Common myeloid progenitor, CD34-positive (primary cell): Measurements from ENCODE around the gene SOS2.
"Not testable (repeated sequence)": the region's sequence is repeated elsewhere in the genome, so short reads cannot be mapped to it uniquely, and the experiment has no call there.

Experiments
- CTCF ChIA-PET: fragments of 350-600 bp; sonication (Branson Sonifier 250); formaldehyde crosslinking; loops from one replicate; lab custom pipeline; 2021; ENCODE audit warnings: antibody characterized with exemption; lab: Charles Lee
- POLR2A ChIA-PET: fragments of 350-600 bp; sonication (Branson Sonifier 250); formaldehyde crosslinking; loops from one replicate; lab custom pipeline; 2021; ENCODE audit warnings: antibody characterized with exemption; lab: Charles Lee
- DNase-seq, 3 donors: peaks; one replicate each; pipeline versions ENCODE4 v3.0.0 to v3.0.0-alpha.2; 2013
- H3K27ac ChIP-seq, 2 experiments: 1 replicate in 1 of 2; 2 replicates in 1 of 2; pipeline ENCODE4 v1.7.0; 2013; ENCODE audit warnings: inconsistent platforms in 2 of 2, low read length in 2 of 2, mild to moderate bottlenecking in 2 of 2, low read depth in 1 of 2, moderate library complexity in 1 of 2; ENCODE audit not compliant: severe bottlenecking in 2 of 2, insufficient read depth in 1 of 2, poor library complexity in 1 of 2
- H3K27me3 ChIP-seq, 5 experiments: replicated peaks in 2 of 5; 1 replicate in 3 of 5; 2 replicates in 2 of 5; pipeline versions ENCODE4 v1.6.1 to v1.7.0; 2013; ENCODE audit warnings: low read length in 4 of 5, mild to moderate bottlenecking in 2 of 5, moderate library complexity in 2 of 5, inconsistent platforms in 1 of 5; ENCODE audit not compliant: insufficient read depth in 5 of 5, control insufficient read depth in 4 of 5
- H3K36me3 ChIP-seq, 4 experiments: 1 replicate in 2 of 4; 2 replicates in 2 of 4; pipeline versions ENCODE4 v1.6.1 to v1.7.0; 2013; ENCODE audit warnings: low read length in 3 of 4, control low read depth in 1 of 4, mild to moderate bottlenecking in 1 of 4; ENCODE audit not compliant: control insufficient read depth in 4 of 4, insufficient read depth in 4 of 4
- H3K4me1 ChIP-seq, 4 experiments: 1 replicate in 3 of 4; 2 replicates in 1 of 4; pipeline versions ENCODE4 v1.6.1 to v1.7.1; 2013; ENCODE audit warnings: low read length in 3 of 4, mild to moderate bottlenecking in 3 of 4, control low read depth in 1 of 4, inconsistent platforms in 1 of 4, moderate library complexity in 1 of 4; ENCODE audit not compliant: control insufficient read depth in 4 of 4, insufficient read depth in 4 of 4; ENCODE audit errors: control extremely low read depth in 1 of 4
- H3K4me3 ChIP-seq, 7 experiments: 1 replicate in 4 of 7; 2 replicates in 3 of 7; pipeline versions ENCODE4 v1.5.1 to v1.7.0; 2013; ENCODE audit warnings: mild to moderate bottlenecking in 7 of 7, low read length in 6 of 7, moderate library complexity in 6 of 7, inconsistent platforms in 2 of 7, low read depth in 2 of 7, control low read depth in 1 of 7; ENCODE audit not compliant: insufficient read depth in 4 of 7, control insufficient read depth in 1 of 7; ENCODE audit errors: extremely low read depth in 1 of 7
- H3K9me3 ChIP-seq, 5 experiments: 1 replicate in 4 of 5; 2 replicates in 1 of 5; pipeline versions ENCODE4 v1.6.1 to v1.7.1; 2013; ENCODE audit warnings: low read length in 4 of 5, mild to moderate bottlenecking in 2 of 5, inconsistent platforms in 1 of 5, low read depth in 1 of 5, moderate library complexity in 1 of 5; ENCODE audit not compliant: control insufficient read depth in 4 of 5, insufficient read depth in 2 of 5; ENCODE audit errors: control extremely low read depth in 1 of 5
- WGBS: methylation state at CpG from one replicate; pipeline ENCODE4 v1.1.5; 2013; ENCODE audit not compliant: insufficient coverage; 5-methylcytosine and 5-hydroxymethylcytosine counted together

SOS2 gene

DNA sequence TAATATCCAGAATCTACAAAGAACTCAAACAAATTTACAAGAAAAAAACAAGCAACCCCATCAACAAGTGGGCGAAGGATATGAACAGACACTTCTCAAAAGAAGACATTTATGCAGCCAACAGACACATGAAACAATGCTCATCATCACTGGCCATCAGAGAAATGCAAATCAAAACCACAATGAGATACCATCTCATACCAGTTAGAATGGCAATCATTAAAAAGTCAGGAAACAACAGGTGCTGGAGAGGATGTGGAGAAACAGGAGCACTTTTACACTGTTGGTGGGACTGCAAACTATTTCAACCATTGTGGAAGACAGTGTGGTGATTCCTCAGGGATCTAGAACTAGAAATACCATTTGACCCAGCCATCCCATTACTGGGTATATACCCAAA lies 152.3 kb downstream of the SOS2 start:
- H3K9me3 ChIP-seq, H3K4me3 ChIP-seq, DNase-seq, H3K27me3 ChIP-seq, H3K4me1 ChIP-seq, H3K27ac ChIP-seq, POLR2A ChIA-PET, H3K36me3 ChIP-seq, CTCF ChIA-PET: not testable (repeated sequence)
- no CpG with 5 or more reads among the region's 1 CpG for WGBS

DNA sequence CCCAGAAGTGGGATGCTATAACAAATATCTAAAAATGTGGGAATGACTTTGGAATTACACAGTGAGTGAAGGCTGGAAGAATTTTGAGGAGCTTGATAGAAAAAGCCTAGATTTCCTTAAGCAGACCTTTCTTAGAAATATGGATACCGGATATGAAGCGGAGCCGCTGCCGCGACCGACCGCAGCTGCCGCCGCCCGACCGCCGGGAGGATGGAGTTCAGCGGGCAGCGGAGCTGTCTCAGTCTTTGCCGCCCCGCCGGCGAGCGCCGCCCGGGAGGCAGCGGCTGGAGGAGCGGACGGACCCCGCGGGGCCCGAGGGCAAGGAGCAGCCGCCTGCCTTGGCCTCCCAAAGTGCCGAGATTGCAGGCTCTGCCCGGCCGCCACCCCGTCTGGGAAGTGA lies 157.7 kb downstream of the SOS2 start:
- H3K4me1 ChIP-seq, H3K27ac ChIP-seq, H3K27me3 ChIP-seq, H3K9me3 ChIP-seq, POLR2A ChIA-PET, DNase-seq, H3K4me3 ChIP-seq, H3K36me3 ChIP-seq: not testable (repeated sequence)
- WGBS: 94% methylated on average over 7 of the region's 32 CpGs
- CTCF ChIA-PET: interaction anchor here (1.2 kb wide), 1 partner anchor 12 kb away, joined by 3 read pairs; no protein-coding TSS in a partner anchor

DNA sequence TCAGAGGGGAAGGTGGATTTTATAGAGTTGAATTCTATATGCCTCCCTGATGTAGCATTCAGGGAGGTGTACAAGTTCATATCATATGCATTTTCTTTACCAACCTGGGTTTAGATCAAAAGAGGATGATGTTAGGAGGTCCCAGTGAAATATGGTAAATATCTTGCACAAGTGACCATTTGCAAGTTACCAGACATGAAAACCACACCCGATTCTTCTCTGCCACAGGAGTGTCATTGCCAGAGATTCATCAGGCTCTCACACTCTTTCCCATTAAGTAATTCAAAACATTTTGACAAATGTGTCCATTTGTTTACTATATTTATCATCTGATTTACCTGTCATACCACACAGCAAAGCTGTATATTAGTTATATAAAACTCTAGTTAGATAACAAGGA lies 159.0 kb downstream of the SOS2 start:
- no peaks in the 10 kb centered on the region for H3K27me3 ChIP-seq
- ChIA-PET POLR2A (interaction anchor here (0.6 to 0.7 kb wide), 2 partner anchors 73 to 292 kb away, joined by 3 read pairs; no protein-coding TSS in a partner anchor), CTCF (interaction anchor here (0.7 to 1.8 kb wide), 3 partner anchors 10 to 69 kb away, joined by 3 to 4 read pairs (median 3); no protein-coding TSS in a partner anchor)
- H3K4me1 ChIP-seq: no peaks in the 10 kb centered on the region
- H3K27ac ChIP-seq: no peak overlapping the region
- WGBS: no CpG with 5 or more reads among the region's 1 CpG
- H3K4me3 ChIP-seq: no peak overlapping the region
- H3K36me3 ChIP-seq: no peaks in the 10 kb centered on the region
- no peaks in the 10 kb centered on the region for H3K9me3 ChIP-seq
- DNase-seq: no peak

DNA sequence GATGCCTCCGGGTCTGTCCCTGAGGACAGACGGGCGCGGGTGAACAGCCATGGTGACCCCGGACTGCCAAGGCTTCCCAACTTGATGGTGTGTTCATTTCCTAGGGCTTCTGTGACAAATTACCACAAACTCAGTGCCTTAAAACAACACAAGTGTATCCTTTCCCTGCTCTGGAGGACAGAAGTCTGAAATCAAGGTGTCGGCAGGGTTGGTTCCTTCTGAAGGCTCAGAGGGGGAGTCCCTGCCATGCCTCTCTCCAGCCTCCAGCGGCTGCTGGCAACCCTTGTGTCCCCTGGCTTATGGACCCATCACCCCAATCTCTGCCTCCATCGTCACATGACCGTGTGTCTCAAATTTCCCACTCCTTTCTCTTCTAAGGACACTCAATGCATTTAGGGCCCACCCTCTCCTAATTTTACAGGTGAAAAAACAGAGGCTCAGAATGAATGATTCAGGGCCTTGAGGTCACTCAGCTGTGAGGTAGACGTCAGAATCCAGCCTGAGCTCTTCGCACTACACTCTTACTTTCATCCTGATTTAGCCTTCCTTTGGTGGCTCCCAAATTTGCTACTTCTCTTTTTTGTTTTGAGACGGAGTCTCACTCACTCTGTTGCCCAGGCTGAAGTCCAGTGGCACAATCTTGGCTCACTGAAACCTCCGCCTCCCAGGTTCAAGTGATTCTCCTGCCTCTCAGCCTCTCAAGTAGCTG lies 160.4 kb downstream of the SOS2 start:
- Histone ChIP-seq H3K4me1 (no peaks in the 10 kb centered on the region), H3K4me3 (no peak overlapping the region), H3K36me3 (no peaks in the 10 kb centered on the region), H3K27ac (no peak overlapping the region), H3K27me3 (no peaks in the 10 kb centered on the region), H3K9me3 (no peaks in the 10 kb centered on the region)
- CTCF ChIA-PET: interaction anchor here (0.7 to 1.8 kb wide), 4 partner anchors 11 to 68 kb away, joined by 3 to 6 read pairs (median 4); no protein-coding TSS in a partner anchor
- WGBS: 75% methylated on average over 11 of the region's 13 CpGs
- DNase-seq: no peak
- POLR2A ChIA-PET: no interaction called here

DNA sequence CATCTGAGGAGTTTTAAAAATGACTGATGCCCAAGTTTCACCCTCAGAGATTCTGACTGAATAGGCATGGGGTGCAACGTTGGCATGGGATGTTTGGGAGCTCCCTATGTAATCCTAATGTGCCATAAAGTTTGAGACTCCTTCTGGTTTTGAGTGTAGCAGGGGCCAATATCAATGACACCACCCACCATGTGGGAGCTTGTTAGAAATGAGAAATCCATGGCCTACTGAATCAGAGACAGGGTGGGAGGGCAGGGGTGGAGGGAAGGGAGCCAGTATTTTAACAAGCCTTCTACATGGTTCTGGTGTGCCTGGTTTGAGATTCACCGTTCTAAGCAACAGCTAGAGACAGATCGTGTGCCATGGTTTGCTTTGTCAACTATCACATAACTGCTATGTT lies 161.1 kb downstream of the SOS2 start:
- Histone ChIP-seq H3K4me3 (no peak overlapping the region), H3K4me1 (peaks cover 0 to 7% (median 3%) of the 10 kb centered on the region in 4 experiments), H3K36me3 (no peaks in the 10 kb centered on the region), H3K27me3 (no peaks in the 10 kb centered on the region), H3K27ac (no peak overlapping the region), H3K9me3 (no peaks in the 10 kb centered on the region)
- ChIA-PET POLR2A (interaction anchor here (1.0 kb wide), 1 partner anchor 18 kb away, joined by 3 read pairs; no protein-coding TSS in a partner anchor), CTCF (interaction anchor here (1.0 to 1.6 kb wide), 3 partner anchors 18 to 34 kb away, joined by 3 to 6 read pairs (median 4); no protein-coding TSS in a partner anchor)
- DNase-seq: no peak
- 100% methylated on average over 1 of the region's 3 CpGs for WGBS

DNA sequence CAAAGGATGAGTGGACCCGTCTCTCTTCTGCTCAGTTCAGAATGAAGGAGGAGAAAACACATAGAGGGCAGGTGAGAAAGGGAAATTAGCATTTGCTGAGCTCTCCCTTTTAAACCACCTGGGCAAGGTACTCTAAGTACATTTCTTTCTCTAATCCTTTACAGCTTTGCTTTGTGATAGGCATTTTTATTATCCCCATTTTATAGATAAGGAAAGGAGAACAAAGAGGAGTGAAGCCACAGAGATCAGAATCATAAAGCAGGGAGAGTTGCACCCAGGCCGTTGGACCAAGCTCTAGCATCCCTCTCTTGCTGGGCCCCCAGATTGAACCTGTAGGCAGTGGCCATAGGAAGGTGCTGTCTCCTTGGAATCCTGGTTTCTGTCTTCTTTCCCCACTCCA lies 162.1 kb downstream of the SOS2 start:
- H3K27ac ChIP-seq: no peak overlapping the region
- no peaks in the 10 kb centered on the region for H3K36me3 ChIP-seq
- 69% methylated on average over 2 of the region's 2 CpGs for WGBS
- no peaks in the 10 kb centered on the region for H3K9me3 ChIP-seq
- DNase-seq: no peak
- ChIA-PET CTCF (interaction anchor here (0.7 to 1.0 kb wide), 2 partner anchors 24 to 35 kb away, joined by 3 read pairs; no protein-coding TSS in a partner anchor), POLR2A (no interaction called here)
- no peak overlapping the region for H3K4me3 ChIP-seq
- peaks cover 0 to 16% (median 11%) of the 10 kb centered on the region in 4 experiments for H3K4me1 ChIP-seq
- no peaks in the 10 kb centered on the region for H3K27me3 ChIP-seq

DNA sequence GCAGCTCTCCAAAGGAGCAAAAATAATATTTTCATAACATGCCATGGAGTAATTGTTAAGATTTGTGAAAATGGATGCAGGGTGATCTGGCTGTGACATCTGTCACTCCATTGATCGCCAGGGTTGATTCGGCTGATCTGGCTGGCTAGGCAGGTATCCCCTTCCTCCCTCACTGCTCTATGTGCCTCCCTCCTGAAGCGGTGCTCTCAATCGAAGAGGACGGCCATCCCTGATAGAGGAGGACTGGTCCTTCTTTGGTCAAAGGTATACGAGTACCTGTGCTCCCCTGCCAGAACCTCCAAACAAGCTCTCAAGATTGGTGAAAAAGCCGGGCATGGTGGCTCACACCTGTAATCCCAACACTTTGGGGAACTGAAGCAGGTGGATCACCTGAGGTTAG lies 162.9 kb downstream of the SOS2 start:
- POLR2A ChIA-PET: no interaction called here
- Histone ChIP-seq H3K4me3 (no peak overlapping the region), H3K36me3 (no peaks in the 10 kb centered on the region), H3K9me3 (no peaks in the 10 kb centered on the region), H3K27ac (no peak overlapping the region), H3K27me3 (no peaks in the 10 kb centered on the region), H3K4me1 (peaks cover 0 to 24% (median 15%) of the 10 kb centered on the region in 4 experiments)
- no peak for DNase-seq
- 89% methylated on average over 7 of the region's 7 CpGs for WGBS
- CTCF ChIA-PET: interaction anchor here (0.5 kb wide), 1 partner anchor 8 kb away, joined by 3 read pairs; no protein-coding TSS in a partner anchor
